HAP-1 (cell line): ENCODE measurements around the gene CCDC57.
"Not testable (repeated sequence)": the region's sequence is repeated elsewhere in the genome, so short reads cannot be mapped to it uniquely, and the experiment has no call there.

Experiments used
- DNase-seq, 2 experiments: peaks; one replicate each; pipeline ENCODE4 v3.0.0-alpha.2; 2016 to 2020; ENCODE audit warnings: low spot score in 2 of 2
- H3K27me3 ChIP-seq: fragments of 250-450 bp; sonication (Bioruptor Pico); 2 replicates; pipeline ENCODE4 v1.5.1; 2020; ENCODE audit warnings: low read depth, mild to moderate bottlenecking, moderate library complexity
- H3K36me3 ChIP-seq: fragments of 250-450 bp; sonication (Bioruptor Pico); replicated peaks from 2 replicates; pipeline ENCODE4 v1.5.1; 2020; ENCODE audit warnings: mild to moderate bottlenecking
- H3K4me1 ChIP-seq: fragments of 250-450 bp; sonication (Bioruptor Pico); 2 replicates; pipeline ENCODE4 v1.5.1; 2020; ENCODE audit warnings: mild to moderate bottlenecking
- H3K4me3 ChIP-seq: fragments of 250-450 bp; sonication (Bioruptor Pico); 2 replicates; pipeline ENCODE4 v1.5.1; 2020; ENCODE audit warnings: mild to moderate bottlenecking, moderate library complexity
- H3K9me3 ChIP-seq: fragments of 250-450 bp; sonication (Bioruptor Pico); 2 replicates; pipeline ENCODE4 v1.5.1; 2020; ENCODE audit warnings: mild to moderate bottlenecking, moderate library complexity
- in situ Hi-C: fragments of 300-500 bp; cut with MboI; formaldehyde crosslinking; loops from 3 replicates; pipeline ENCODE4 v1.14.3; 2020; ENCODE audit warnings: low sequenced_read_pairs, inconsistent platforms, mixed read lengths

The CCDC57 gene

GRCh38 chr17:82152556-82153294 lies 59.9 kb downstream of the CCDC57 start:
- no peak for DNase-seq
- H3K4me3 ChIP-seq, result no peak overlapping the region
- in situ Hi-C loops, result no loop called here
- H3K4me1 ChIP-seq, result no peaks in the 10 kb centered on the region
- no peaks in the 10 kb centered on the region for H3K36me3 ChIP-seq
- H3K9me3 ChIP-seq, result no peaks in the 10 kb centered on the region
- H3K27me3 ChIP-seq, result no peaks in the 10 kb centered on the region

DNA sequence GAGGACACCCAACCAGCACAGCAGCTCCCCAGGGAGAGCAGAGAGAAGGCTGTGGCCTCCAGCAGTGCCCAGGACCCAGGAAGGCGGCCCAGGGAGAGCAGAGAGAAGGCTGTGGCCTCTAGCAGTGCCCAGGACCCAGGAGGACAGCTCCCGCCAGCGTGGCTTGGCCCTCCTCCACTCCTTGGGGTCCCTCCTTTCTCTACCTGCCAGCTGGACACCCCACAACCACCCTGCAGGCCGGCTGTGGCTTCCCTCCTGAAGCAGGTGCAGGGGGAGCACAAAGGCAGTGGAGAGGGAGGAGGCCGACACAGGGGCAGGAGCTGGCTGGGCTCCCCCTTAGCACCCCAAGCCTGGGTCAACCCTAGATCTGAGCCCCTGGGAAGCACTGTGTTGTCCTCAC lies 60.5 kb downstream of the CCDC57 start:
- Histone ChIP-seq H3K4me3 (no peak overlapping the region), H3K4me1 (no peaks in the 10 kb centered on the region), H3K27me3 (no peaks in the 10 kb centered on the region), H3K9me3 (no peaks in the 10 kb centered on the region), H3K36me3 (no peaks in the 10 kb centered on the region)
- no peak for DNase-seq
- in situ Hi-C loops, result no loop called here

DNA sequence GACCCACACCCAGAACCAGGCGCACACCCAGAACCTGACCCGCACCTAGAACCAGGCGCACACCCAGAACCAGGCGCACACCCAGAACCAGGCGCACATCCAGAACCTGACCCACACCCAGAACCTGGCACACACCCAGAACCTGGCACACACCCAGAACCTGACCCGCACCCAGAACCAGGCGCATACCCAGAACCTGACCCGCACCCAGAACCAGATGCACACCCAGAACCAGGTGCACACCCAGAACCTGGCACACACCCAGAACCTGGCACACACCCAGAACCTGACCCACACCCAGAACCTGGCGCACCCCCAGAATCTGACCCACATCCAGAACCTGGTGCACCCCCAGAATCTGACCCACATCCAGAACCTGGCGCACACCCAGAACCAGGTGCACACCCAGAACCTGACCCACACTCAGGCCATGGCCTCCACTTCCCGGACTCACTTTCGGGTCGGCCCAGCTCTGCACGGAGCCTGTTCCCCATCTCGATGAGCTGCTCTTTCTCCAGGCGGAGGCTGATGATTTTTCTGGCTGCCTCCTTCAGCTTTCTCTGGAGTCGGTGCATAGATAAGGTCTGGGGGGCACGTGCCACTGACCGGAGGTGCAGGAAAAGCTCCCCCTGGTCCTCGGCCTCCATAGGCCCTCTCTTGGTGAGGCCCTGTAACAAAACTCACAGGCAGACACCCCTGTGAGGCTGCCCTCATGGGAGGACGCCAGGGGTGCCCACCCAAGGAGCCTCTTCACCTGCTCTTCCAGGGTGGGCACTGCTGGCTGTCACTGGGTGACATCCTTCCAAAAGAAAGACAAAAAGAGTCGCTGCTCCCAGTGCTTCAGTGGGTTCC lies 61.3 kb downstream of the CCDC57 start:
- no peaks in the 10 kb centered on the region for H3K4me1 ChIP-seq
- H3K9me3 ChIP-seq, result no peaks in the 10 kb centered on the region
- no peak for DNase-seq
- in situ Hi-C loops, result no loop called here
- no peaks in the 10 kb centered on the region for H3K36me3 ChIP-seq
- no peaks in the 10 kb centered on the region for H3K27me3 ChIP-seq
- no peak overlapping the region for H3K4me3 ChIP-seq

GRCh38 chr17:82149401-82150099 lies 63.1 kb downstream of the CCDC57 start:
- H3K27me3 ChIP-seq, result no peaks in the 10 kb centered on the region
- no peaks in the 10 kb centered on the region for H3K9me3 ChIP-seq
- in situ Hi-C loops, result no loop called here
- H3K36me3 ChIP-seq, result no peaks in the 10 kb centered on the region
- H3K4me1 ChIP-seq, result no peaks in the 10 kb centered on the region
- no peak overlapping the region for H3K4me3 ChIP-seq
- DNase-seq, result no peak

- Histone ChIP-seq H3K36me3 (no peaks in the 10 kb centered on the region), H3K27me3 (no peaks in the 10 kb centered on the region), H3K4me1 (no peaks in the 10 kb centered on the region), H3K4me3 (no peak overlapping the region), H3K9me3 (no peaks in the 10 kb centered on the region)
- DNase-seq, result no peak
- in situ Hi-C loops, result no loop called here
Observed at GRCh38 chr17:82148997-82149396, 63.6 kb downstream of the CCDC57 start.

GRCh38 chr17:82148011-82148410 lies 64.6 kb downstream of the CCDC57 start:
- DNase-seq, result no peak
- no peaks in the 10 kb centered on the region for H3K4me1 ChIP-seq
- H3K4me3 ChIP-seq, result no peak overlapping the region
- no peaks in the 10 kb centered on the region for H3K9me3 ChIP-seq
- H3K27me3 ChIP-seq, result no peaks in the 10 kb centered on the region
- in situ Hi-C loops, result no loop called here
- no peaks in the 10 kb centered on the region for H3K36me3 ChIP-seq

- no peak for DNase-seq
- Histone ChIP-seq H3K4me1 (no peaks in the 10 kb centered on the region), H3K4me3 (no peak overlapping the region), H3K9me3 (no peaks in the 10 kb centered on the region), H3K36me3 (no peaks in the 10 kb centered on the region), H3K27me3 (no peaks in the 10 kb centered on the region)
- in situ Hi-C loops, result no loop called here
Observed at GRCh38 chr17:82146663-82147654, 65.7 kb downstream of the CCDC57 start.

- no peaks in the 10 kb centered on the region for H3K4me1 ChIP-seq
- DNase-seq, result no peak
- H3K36me3 ChIP-seq, result no peaks in the 10 kb centered on the region
- no peaks in the 10 kb centered on the region for H3K27me3 ChIP-seq
- no peak overlapping the region for H3K4me3 ChIP-seq
- no peaks in the 10 kb centered on the region for H3K9me3 ChIP-seq
- in situ Hi-C loops, result no loop called here
Observed at GRCh38 chr17:82145550-82146155, 67.0 kb downstream of the CCDC57 start.

DNA sequence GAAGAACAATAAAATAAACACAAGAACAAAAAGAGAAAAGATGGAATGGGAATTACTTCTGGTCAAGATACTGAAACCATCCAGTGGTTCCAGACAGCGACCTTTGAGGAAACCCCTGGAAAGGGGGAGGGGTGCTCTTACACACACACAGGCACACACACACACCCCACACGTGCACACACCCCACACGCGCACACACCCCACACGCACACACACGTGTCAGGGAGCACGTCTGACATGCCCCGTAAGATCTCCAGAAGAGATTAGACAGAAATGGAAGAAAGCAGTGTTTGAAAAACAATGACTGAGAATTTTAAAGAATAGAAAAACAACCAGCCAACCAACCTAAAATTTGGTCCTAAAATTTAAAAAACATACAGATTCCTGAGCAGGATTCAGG lies 69.3 kb downstream of the CCDC57 start:
- H3K9me3 ChIP-seq, result no peaks in the 10 kb centered on the region
- H3K4me1 ChIP-seq, result no peaks in the 10 kb centered on the region
- H3K36me3 ChIP-seq, result no peaks in the 10 kb centered on the region
- no peak overlapping the region for H3K4me3 ChIP-seq
- DNase-seq, result no peak
- in situ Hi-C loops, result no loop called here
- H3K27me3 ChIP-seq, result no peaks in the 10 kb centered on the region

GRCh38 chr17:82139961-82140360 lies 72.7 kb downstream of the CCDC57 start:
- H3K4me3 ChIP-seq, DNase-seq, H3K36me3 ChIP-seq, H3K9me3 ChIP-seq, H3K27me3 ChIP-seq, H3K4me1 ChIP-seq, in situ Hi-C loops: not testable (repeated sequence)

DNA sequence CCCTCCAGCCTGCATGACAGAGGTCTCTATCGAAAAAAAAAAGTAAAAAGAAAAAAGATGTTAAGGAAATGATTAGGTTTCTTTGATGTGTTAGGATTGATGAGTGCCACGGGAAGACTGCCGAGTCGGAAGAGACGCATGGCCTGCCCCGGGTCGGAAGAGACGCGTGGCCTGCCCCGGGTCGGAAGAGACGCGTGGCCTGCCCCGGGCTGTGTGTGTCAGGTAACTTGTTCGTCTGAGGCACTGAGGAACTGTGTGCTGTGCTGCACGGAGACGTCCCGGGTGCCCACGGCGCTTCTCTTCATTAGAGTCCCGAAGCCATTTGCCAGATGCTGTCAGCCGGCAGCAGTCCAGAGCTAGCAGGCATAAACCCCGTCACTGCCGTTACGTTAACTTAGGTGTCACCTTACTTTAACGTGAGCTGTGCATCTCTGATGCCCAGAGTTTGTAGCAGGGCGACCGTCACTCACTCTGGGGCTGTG lies 74.1 kb downstream of the CCDC57 start:
- H3K27me3 ChIP-seq, result no peaks in the 10 kb centered on the region
- in situ Hi-C loops, result no loop called here
- H3K4me3 ChIP-seq, result no peak overlapping the region
- no peaks in the 10 kb centered on the region for H3K36me3 ChIP-seq
- no peaks in the 10 kb centered on the region for H3K4me1 ChIP-seq
- DNase-seq, result no peak
- H3K9me3 ChIP-seq, result no peaks in the 10 kb centered on the region

DNA sequence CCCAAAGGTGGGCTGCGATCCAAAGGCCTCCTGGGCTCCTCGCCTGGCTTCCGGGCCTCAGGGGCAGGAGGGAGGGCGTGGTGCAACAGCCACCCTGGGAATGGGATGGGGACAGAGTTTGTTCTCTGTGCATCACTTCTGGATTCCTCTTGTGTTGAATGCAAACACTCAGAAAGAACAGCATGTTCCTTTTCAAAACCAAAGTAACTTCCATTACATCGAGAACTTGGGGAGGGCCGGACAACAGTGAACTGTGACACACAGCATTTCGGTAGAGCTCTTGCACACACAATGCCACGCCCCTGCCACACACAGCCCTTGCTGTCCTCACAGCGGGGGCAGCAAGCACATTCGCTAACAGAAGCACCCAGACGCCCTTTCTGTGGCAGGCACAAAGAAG lies 78.5 kb downstream of the CCDC57 start:
- in situ Hi-C loops, result no loop called here
- no peaks in the 10 kb centered on the region for H3K4me1 ChIP-seq
- no peaks in the 10 kb centered on the region for H3K36me3 ChIP-seq
- no peaks in the 10 kb centered on the region for H3K9me3 ChIP-seq
- H3K27me3 ChIP-seq, result no peaks in the 10 kb centered on the region
- no peak for DNase-seq
- no peak overlapping the region for H3K4me3 ChIP-seq
